CD4-positive, alpha-beta T cell treated with Interleukin-17A for 4 hours (primary cell): ENCODE results near the gene ENOX1.

Experiments used
- DNase-seq: peaks from one replicate; pipeline ENCODE4 v3.0.0-alpha.2; 2020; ENCODE audit warnings: mixed read lengths

ENOX1 gene

GRCh38 chr13:43785261-43785649 lies 1.5 kb downstream of the ENOX1 start:
- DNase-seq: no peak

- DNase-seq: no peak
Observed at GRCh38 chr13:43784496-43784895, 2.3 kb downstream of the ENOX1 start.

GRCh38 chr13:43783820-43784219 lies 3.0 kb downstream of the ENOX1 start:
- DNase-seq: no peak

- DNase-seq: no peak
Observed at GRCh38 chr13:43782686-43783085, 4.1 kb downstream of the ENOX1 start.

GRCh38 chr13:43780666-43781065 lies 6.1 kb downstream of the ENOX1 start:
- no peak for DNase-seq

- DNase-seq: no peak
Observed at GRCh38 chr13:43776501-43777079, 10.2 kb downstream of the ENOX1 start.

- no peak for DNase-seq
Observed at GRCh38 chr13:43776006-43776405, 10.8 kb downstream of the ENOX1 start.

GRCh38 chr13:43773602-43774001 lies 13.2 kb downstream of the ENOX1 start:
- DNase-seq: no peak

- DNase-seq: no peak
Observed at GRCh38 chr13:43770871-43771270, 15.9 kb downstream of the ENOX1 start.

- DNase-seq: no peak
Observed at GRCh38 chr13:43769529-43769928, 17.2 kb downstream of the ENOX1 start.

GRCh38 chr13:43767341-43767931 lies 19.3 kb downstream of the ENOX1 start:
- DNase-seq: no peak

- DNase-seq: no peak
Observed at GRCh38 chr13:43766725-43767124, 20.0 kb downstream of the ENOX1 start.

GRCh38 chr13:43764349-43764748 lies 22.4 kb downstream of the ENOX1 start:
- no peak for DNase-seq

GRCh38 chr13:43763143-43763759 lies 23.5 kb downstream of the ENOX1 start:
- no peak for DNase-seq

- no peak for DNase-seq
Observed at GRCh38 chr13:43761616-43762315, 25.0 kb downstream of the ENOX1 start.

GRCh38 chr13:43760257-43760656 lies 26.5 kb downstream of the ENOX1 start:
- no peak for DNase-seq

GRCh38 chr13:43758834-43759233 lies 27.9 kb downstream of the ENOX1 start:
- DNase-seq: no peak

GRCh38 chr13:43757266-43757665 lies 29.5 kb downstream of the ENOX1 start:
- DNase-seq: no peak

- no peak for DNase-seq
Observed at GRCh38 chr13:43755844-43756243, 30.9 kb downstream of the ENOX1 start.

GRCh38 chr13:43751624-43752023 lies 35.1 kb downstream of the ENOX1 start:
- no peak for DNase-seq

GRCh38 chr13:43749503-43749902 lies 37.3 kb downstream of the ENOX1 start:
- no peak for DNase-seq

- DNase-seq: no peak
Observed at GRCh38 chr13:43744261-43745031, 42.3 kb downstream of the ENOX1 start.

- DNase-seq: no peak
Observed at GRCh38 chr13:43742911-43743310, 43.9 kb downstream of the ENOX1 start.
